ENCODE measurements around the gene PHGDH.

Gene PHGDH

GRCh38 chr1:119712342-119713038 is 756 bp downstream of the PHGDH start:
- peak overlapping the region; percentile 81 for H3K9ac ChIP-seq (ENCODE audit: low read length)
- H3K9me3 ChIP-seq (replicated peaks; ENCODE audit: insufficient read depth, low read length) = no peaks in the 10 kb centered on the region
- H3K27ac ChIP-seq (ENCODE audit: low read length) = peak overlapping the region; percentile 47; the same call in 1 of the 2 replicates
- H3K9me2 ChIP-seq (replicated peaks; ENCODE audit: insufficient read depth, low read length) = no peaks in the 10 kb centered on the region
- peak overlapping the region; percentile 89 for H3K4me3 ChIP-seq (ENCODE audit: low read length)
- no peaks in the 10 kb centered on the region for H4K20me1 ChIP-seq (ENCODE audit: insufficient read depth, low read length)
- TF ChIP-seq, protein P1, sequence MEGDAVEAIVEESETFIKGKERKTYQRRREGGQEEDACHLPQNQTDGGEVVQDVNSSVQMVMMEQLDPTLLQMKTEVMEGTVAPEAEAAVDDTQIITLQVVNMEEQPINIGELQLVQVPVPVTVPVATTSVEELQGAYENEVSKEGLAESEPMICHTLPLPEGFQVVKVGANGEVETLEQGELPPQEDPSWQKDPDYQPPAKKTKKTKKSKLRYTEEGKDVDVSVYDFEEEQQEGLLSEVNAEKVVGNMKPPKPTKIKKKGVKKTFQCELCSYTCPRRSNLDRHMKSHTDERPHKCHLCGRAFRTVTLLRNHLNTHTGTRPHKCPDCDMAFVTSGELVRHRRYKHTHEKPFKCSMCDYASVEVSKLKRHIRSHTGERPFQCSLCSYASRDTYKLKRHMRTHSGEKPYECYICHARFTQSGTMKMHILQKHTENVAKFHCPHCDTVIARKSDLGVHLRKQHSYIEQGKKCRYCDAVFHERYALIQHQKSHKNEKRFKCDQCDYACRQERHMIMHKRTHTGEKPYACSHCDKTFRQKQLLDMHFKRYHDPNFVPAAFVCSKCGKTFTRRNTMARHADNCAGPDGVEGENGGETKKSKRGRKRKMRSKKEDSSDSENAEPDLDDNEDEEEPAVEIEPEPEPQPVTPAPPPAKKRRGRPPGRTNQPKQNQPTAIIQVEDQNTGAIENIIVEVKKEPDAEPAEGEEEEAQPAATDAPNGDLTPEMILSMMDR (IDR thresholded peaks at IDR 0.05; ENCODE audit: low read length) = no peak
- H2AFZ ChIP-seq (ENCODE audit: low read length) = peak overlapping the region; percentile 45
- H3K79me2 ChIP-seq (ENCODE audit: low read length) = peaks cover 48% of the 10 kb centered on the region
- H3K36me3 ChIP-seq (replicated peaks; ENCODE audit: insufficient read depth, low read length) = no peaks in the 10 kb centered on the region
- H3K27me3 ChIP-seq (replicated peaks; ENCODE audit: insufficient read depth, low read length) = no peaks in the 10 kb centered on the region
- H3F3A ChIP-seq (ENCODE audit: insufficient read depth, low read length) = 0 out of 2 replicates have a peak, but pooled peaks cover 3% of the 10 kb centered on the region
- H3K4me2 ChIP-seq (ENCODE audit: low read depth, low read length) = peak overlapping the region; percentile 59; the same call in 1 of the 2 replicates
- peak; percentile 30 for DNase-seq
- no peaks in the 10 kb centered on the region for H3K4me1 ChIP-seq (ENCODE audit: low read length)

DNA sequence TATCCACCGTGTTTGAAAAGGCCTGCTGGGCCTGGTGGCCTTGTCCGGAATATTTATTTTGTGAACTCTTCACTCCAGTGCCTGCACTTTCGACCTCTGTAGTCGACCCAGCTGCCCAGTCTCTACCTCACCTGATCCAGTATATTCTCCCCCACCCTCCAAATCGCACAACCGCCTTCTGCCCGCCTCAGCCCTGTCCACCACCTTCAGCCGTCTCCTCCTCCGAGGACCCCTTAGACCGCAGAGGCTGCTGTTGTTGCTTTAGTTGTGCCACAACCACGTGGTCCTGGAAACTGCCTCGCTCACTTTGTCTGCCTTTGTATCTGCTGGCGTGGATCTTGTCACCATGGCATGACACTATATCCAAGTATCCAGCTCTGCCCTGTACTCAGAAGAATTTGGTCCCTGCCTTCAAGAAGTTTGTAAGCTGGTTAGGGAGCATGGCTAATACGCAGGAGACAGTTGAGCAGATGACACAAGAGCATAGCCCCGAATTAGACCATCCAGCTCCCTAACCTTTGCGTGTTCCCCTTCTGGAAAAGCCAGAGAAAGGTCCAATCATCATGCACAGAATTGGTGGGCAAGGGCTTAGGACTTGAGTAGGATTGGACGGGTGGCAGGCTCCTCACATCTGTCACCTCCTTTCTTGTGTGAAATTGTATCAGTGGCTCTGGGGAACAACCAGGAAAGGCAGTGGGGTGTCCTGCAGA is 1.5 kb downstream of the PHGDH start:
- Histone ChIP-seq H3K4me2 (ENCODE audit: low read depth, low read length) (peak overlapping the region; percentile 59; the same call in 1 of the 2 replicates), H3K9me3 (replicated peaks; ENCODE audit: insufficient read depth, low read length) (no peaks in the 10 kb centered on the region), H3K4me1 (ENCODE audit: low read length) (no peaks in the 10 kb centered on the region), H3K36me3 (replicated peaks; ENCODE audit: insufficient read depth, low read length) (no peaks in the 10 kb centered on the region), H3K9ac (ENCODE audit: low read length) (peak overlapping the region; percentile 41; the same call in 1 of the 2 replicates), H3K4me3 (ENCODE audit: low read length) (peak overlapping the region; percentile 89), H3K9me2 (replicated peaks; ENCODE audit: insufficient read depth, low read length) (no peaks in the 10 kb centered on the region), H3K27ac (ENCODE audit: low read length) (no peak overlapping the region), H4K20me1 (ENCODE audit: insufficient read depth, low read length) (no peaks in the 10 kb centered on the region), H3F3A (ENCODE audit: insufficient read depth, low read length) (0 out of 2 replicates have a peak, but pooled peaks cover 3% of the 10 kb centered on the region), H3K27me3 (replicated peaks; ENCODE audit: insufficient read depth, low read length) (no peaks in the 10 kb centered on the region), H3K79me2 (ENCODE audit: low read length) (peaks cover 55% of the 10 kb centered on the region), H2AFZ (ENCODE audit: low read length) (0 out of 2 replicates have a peak overlapping the region, but pooled peaks have one; percentile 8)
- TF ChIP-seq EZH2 (optimal IDR thresholded peaks at IDR 0.05; ENCODE audit: low read depth, low read length) (no peak), EZH2phosphoT487 (IDR thresholded peaks at IDR 0.05; ENCODE audit: low read length) (no peak)
- TF ChIP-seq, protein P1 (IDR thresholded peaks at IDR 0.05; ENCODE audit: low read length) = no peak
- no peak for DNase-seq

- Histone ChIP-seq H3K36me3 (replicated peaks; ENCODE audit: insufficient read depth, low read length) (no peaks in the 10 kb centered on the region), H3K4me3 (ENCODE audit: low read length) (peak overlapping the region; percentile 89; the same call in 1 of the 2 replicates), H3K79me2 (ENCODE audit: low read length) (peaks cover 61% of the 10 kb centered on the region), H4K20me1 (ENCODE audit: insufficient read depth, low read length) (no peaks in the 10 kb centered on the region), H3K9me2 (replicated peaks; ENCODE audit: insufficient read depth, low read length) (no peaks in the 10 kb centered on the region), H3K9ac (ENCODE audit: low read length) (no peak overlapping the region), H2AFZ (ENCODE audit: low read length) (no peak overlapping the region), H3F3A (ENCODE audit: insufficient read depth, low read length) (0 out of 2 replicates have a peak, but pooled peaks cover 3% of the 10 kb centered on the region), H3K27me3 (replicated peaks; ENCODE audit: insufficient read depth, low read length) (no peaks in the 10 kb centered on the region), H3K27ac (ENCODE audit: low read length) (no peak overlapping the region), H3K4me1 (ENCODE audit: low read length) (no peaks in the 10 kb centered on the region), H3K4me2 (ENCODE audit: low read depth, low read length) (peak overlapping the region; percentile 59; the same call in 1 of the 2 replicates), H3K9me3 (replicated peaks; ENCODE audit: insufficient read depth, low read length) (no peaks in the 10 kb centered on the region)
- TF ChIP-seq EZH2phosphoT487 (IDR thresholded peaks at IDR 0.05; ENCODE audit: low read length) (no peak), EZH2 (optimal IDR thresholded peaks at IDR 0.05; ENCODE audit: low read depth, low read length) (no peak)
- TF ChIP-seq, protein P1 (IDR thresholded peaks at IDR 0.05; ENCODE audit: low read length) = no peak
- DNase-seq = no peak
These were observed 2.2 kb downstream of the PHGDH start for GRCh38 chr1:119713749-119714456.

Data from MM.1S (cell line).